ENCODE results near the gene BMF.

GRCh38 chr15:40151991-40152390 lies 43.3 kb upstream of the BMF start:
- TF ChIP-seq CTCF (IDR thresholded peaks at IDR 0.05) (no peak), POLR2A (IDR thresholded peaks at IDR 0.05) (no peak)

Measured in testis (tissue), 2 donors.